Transverse colon (tissue), 4 donors: ENCODE data around the gene SYCE1.

ENCODE experiments used
- CTCF ChIP-seq, 5 experiments: fragments of 200-600 bp in 3 of 5; fragments of 450-650 bp in 2 of 5; sonication (generic) in 3 of 5; IDR thresholded peaks; 1 replicate in 2 of 5; 2 replicates in 3 of 5; pipeline ENCODE4 v1.5.1; 2016 to 2017; ENCODE audit warnings: antibody characterized with exemption in 5 of 5, inconsistent platforms in 3 of 5, mild to moderate bottlenecking in 2 of 5, moderate library complexity in 1 of 5
- POLR2A ChIP-seq: fragments of 450-650 bp; IDR thresholded peaks from one replicate; pipeline ENCODE4 v1.6.1; 2016; ENCODE audit warnings: antibody characterized with exemption, mild to moderate bottlenecking, moderate library complexity
- POLR2AphosphoS5 ChIP-seq, 3 donors: sonication (generic); formaldehyde crosslinking; IDR thresholded peaks; one replicate each; pipeline ENCODE4 v1.6.1; 2016; ENCODE audit warnings: antibody characterized with exemption in 3 of 3

- TF ChIP-seq POLR2AphosphoS5 (IDR thresholded peaks at IDR 0.05) (no peak), POLR2A (no peak), CTCF (IDR thresholded peaks at IDR 0.05) (no peak)
These were observed 39.9 kb downstream of the SYCE1 start for GRCh38 chr10:133525444-133525843.
